HG02938 (cell line): ENCODE results near the gene PMP22.

Experiments used
- ATAC-seq: cut with Tn5 transposase; IDR thresholded peaks from one replicate; pipeline ENCODE4 v1.9.1; 2021; ENCODE audit warnings: mild to moderate bottlenecking, moderate library complexity; ENCODE audit not compliant: unreplicated experiment

Gene PMP22

GRCh38 chr17:15278380-15278779 is 13.3 kb upstream of the PMP22 start:
- no peak for ATAC-seq

- ATAC-seq = no peak
Observed at GRCh38 chr17:15274017-15274416, 8.9 kb upstream of the PMP22 start.

GRCh38 chr17:15273141-15273793 is 8.1 kb upstream of the PMP22 start:
- no peak for ATAC-seq

GRCh38 chr17:15271741-15272140 is 6.6 kb upstream of the PMP22 start:
- no peak for ATAC-seq

GRCh38 chr17:15270628-15271381 is 5.7 kb upstream of the PMP22 start:
- ATAC-seq = no peak

GRCh38 chr17:15269780-15270089 is 4.6 kb upstream of the PMP22 start:
- no peak for ATAC-seq

GRCh38 chr17:15269087-15269779 is 4.1 kb upstream of the PMP22 start:
- ATAC-seq = no peak

- no peak for ATAC-seq
Observed at GRCh38 chr17:15268461-15268860, 3.3 kb upstream of the PMP22 start.

- no peak for ATAC-seq
Observed at GRCh38 chr17:15267996-15268395, 2.9 kb upstream of the PMP22 start.

GRCh38 chr17:15266325-15267125 is 1.4 kb upstream of the PMP22 start:
- no peak for ATAC-seq

GRCh38 chr17:15264542-15264941 is 584 bp downstream of the PMP22 start:
- no peak for ATAC-seq

GRCh38 chr17:15263680-15264079 is 1.4 kb downstream of the PMP22 start:
- no peak for ATAC-seq

- ATAC-seq = no peak
Observed at GRCh38 chr17:15263206-15263579, 1.9 kb downstream of the PMP22 start.

GRCh38 chr17:15262291-15263205 is 2.6 kb downstream of the PMP22 start:
- no peak for ATAC-seq

- no peak for ATAC-seq
Observed at GRCh38 chr17:15261802-15262290, 3.3 kb downstream of the PMP22 start.

- no peak for ATAC-seq
Observed at GRCh38 chr17:15261258-15261801, 3.8 kb downstream of the PMP22 start.

- no peak for ATAC-seq
Observed at GRCh38 chr17:15260376-15261257, 4.5 kb downstream of the PMP22 start.

GRCh38 chr17:15257796-15258512 is 7.2 kb downstream of the PMP22 start:
- ATAC-seq = no peak
